Smooth muscle cell (in vitro differentiated cells): ENCODE data around the gene FOXRED1. TPM values are rescaled to one million over a fixed set of nuclear protein-coding genes. Genes with fewer than 3 reads are reported as not detected.

Experiments
- DNase-seq: peaks from one replicate; lab custom pipeline; 2025; ENCODE audit not compliant: unreplicated experiment; lab: John Stamatoyannopoulos, UW
- H2AFZ ChIP-seq: fragments of 200-600 bp; sonication (generic); 2 replicates; pipeline ENCODE4 v1.6.0; 2016; ENCODE audit warnings: antibody characterized with exemption, low read depth, mild to moderate bottlenecking
- H3F3A ChIP-seq: fragments of 200-600 bp; sonication (generic); 2 replicates; pipeline ENCODE4 v1.6.0; 2017; ENCODE audit warnings: antibody characterized with exemption, low read depth
- H3K27ac ChIP-seq: fragments of 200-600 bp; sonication (generic); 2 replicates; pipeline ENCODE4 v1.5.1; 2016; ENCODE audit warnings: low read depth, mild to moderate bottlenecking
- H3K27me3 ChIP-seq: fragments of 200-600 bp; sonication (generic); 2 replicates; pipeline ENCODE4 v1.6.1; 2016; ENCODE audit warnings: low read depth, mild to moderate bottlenecking
- H3K36me3 ChIP-seq: fragments of 200-600 bp; sonication (generic); 2 replicates; pipeline ENCODE4 v1.5.1; 2016; ENCODE audit warnings: low read depth
- H3K4me1 ChIP-seq: fragments of 200-600 bp; sonication (generic); 2 replicates; pipeline ENCODE4 v1.5.1; 2016; ENCODE audit warnings: low read depth
- H3K4me2 ChIP-seq: fragments of 200-600 bp; sonication (generic); 2 replicates; pipeline ENCODE4 v1.6.0; 2016; ENCODE audit warnings: mild to moderate bottlenecking
- H3K4me3 ChIP-seq: fragments of 200-600 bp; sonication (generic); 2 replicates; pipeline ENCODE4 v1.5.1; 2016; ENCODE audit warnings: mild to moderate bottlenecking
- H3K79me2 ChIP-seq: fragments of 200-600 bp; sonication (generic); 2 replicates; pipeline ENCODE4 v1.6.0; 2016; ENCODE audit warnings: low read depth, mild to moderate bottlenecking
- H3K9ac ChIP-seq: fragments of 200-600 bp; sonication (generic); 2 replicates; pipeline ENCODE4 v1.6.0; 2016; ENCODE audit warnings: low read depth
- H3K9me3 ChIP-seq: fragments of 200-600 bp; sonication (generic); replicated peaks from 2 replicates; pipeline ENCODE4 v1.5.1; 2016; ENCODE audit warnings: low read depth
- H4K20me1 ChIP-seq: fragments of 200-600 bp; sonication (generic); 2 replicates; pipeline ENCODE4 v1.6.0; 2016; ENCODE audit warnings: low read depth
- CTCF ChIP-seq: fragments of 200-600 bp; sonication (generic); IDR thresholded peaks from 2 replicates; pipeline ENCODE4 v1.5.1; 2017; ENCODE audit warnings: borderline replicate concordance, mild to moderate bottlenecking, antibody characterized with exemption; ENCODE audit not compliant: insufficient read depth, poor library complexity, severe bottlenecking
- WGBS: methylation state at CpG from one replicate; pipeline ENCODE4 v1.1.7; 2016; ENCODE audit warnings: low lambda C conversion rate; 5-methylcytosine and 5-hydroxymethylcytosine counted together
- polyA plus RNA-seq: library from polyadenylated mRNA; unstranded; fragments of >200 nt; fragmentation: Nextera tagmentation; extraction: Ambion mirVana; gene quantifications from 2 replicates; pipeline ENCODE4 v1.2.1, GENCODE V29; 2016
- total RNA-seq: library from RNA; depleted of rRNA; stranded (reverse); fragments of >200 nt; gene quantifications from 2 replicates; pipeline ENCODE4 v1.2.3, GENCODE V29; 2014

Gene FOXRED1
- total and polyA plus RNA-seq, 2 experiments from 2014 or later: 8.1 to 22.1 TPM

DNA sequence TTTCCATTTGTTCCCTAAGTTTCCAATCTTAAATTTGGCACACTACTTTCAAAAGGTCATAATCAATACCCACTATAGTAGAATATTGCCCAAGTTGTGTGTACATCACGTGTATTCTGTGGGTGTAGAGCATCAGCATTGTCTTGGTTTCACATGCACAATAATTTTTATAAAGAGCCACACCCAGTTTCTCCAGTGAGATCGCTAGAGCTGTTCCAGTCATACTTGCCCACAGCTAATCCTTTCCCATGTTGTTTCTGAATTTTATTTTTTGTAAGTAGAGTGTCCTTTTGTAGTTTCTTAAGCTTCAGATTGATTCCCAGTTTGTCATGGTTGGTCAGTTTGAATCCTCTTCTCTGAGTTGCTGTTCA, 43.7 kb upstream of the FOXRED1 start:
- no peaks in the 10 kb centered on the region for H3K4me1 ChIP-seq
- peaks cover 73% of the 10 kb centered on the region for H4K20me1 ChIP-seq
- H3K4me2 ChIP-seq: no peak overlapping the region
- H3K27ac ChIP-seq: no peak overlapping the region
- 96% methylated on average over 2 of the region's 2 CpGs for whole genome bisulfite sequencing
- no peaks in the 10 kb centered on the region for H3F3A ChIP-seq
- H2AFZ ChIP-seq: no peak overlapping the region
- TF ChIP-seq CTCF: no peak
- no peaks in the 10 kb centered on the region for H3K9me3 ChIP-seq
- DNase-seq: no peak
- no peaks in the 10 kb centered on the region for H3K36me3 ChIP-seq
- no peak overlapping the region for H3K4me3 ChIP-seq
- H3K9ac ChIP-seq: no peak overlapping the region
- no peaks in the 10 kb centered on the region for H3K27me3 ChIP-seq
- peaks cover 56% of the 10 kb centered on the region for H3K79me2 ChIP-seq

DNA sequence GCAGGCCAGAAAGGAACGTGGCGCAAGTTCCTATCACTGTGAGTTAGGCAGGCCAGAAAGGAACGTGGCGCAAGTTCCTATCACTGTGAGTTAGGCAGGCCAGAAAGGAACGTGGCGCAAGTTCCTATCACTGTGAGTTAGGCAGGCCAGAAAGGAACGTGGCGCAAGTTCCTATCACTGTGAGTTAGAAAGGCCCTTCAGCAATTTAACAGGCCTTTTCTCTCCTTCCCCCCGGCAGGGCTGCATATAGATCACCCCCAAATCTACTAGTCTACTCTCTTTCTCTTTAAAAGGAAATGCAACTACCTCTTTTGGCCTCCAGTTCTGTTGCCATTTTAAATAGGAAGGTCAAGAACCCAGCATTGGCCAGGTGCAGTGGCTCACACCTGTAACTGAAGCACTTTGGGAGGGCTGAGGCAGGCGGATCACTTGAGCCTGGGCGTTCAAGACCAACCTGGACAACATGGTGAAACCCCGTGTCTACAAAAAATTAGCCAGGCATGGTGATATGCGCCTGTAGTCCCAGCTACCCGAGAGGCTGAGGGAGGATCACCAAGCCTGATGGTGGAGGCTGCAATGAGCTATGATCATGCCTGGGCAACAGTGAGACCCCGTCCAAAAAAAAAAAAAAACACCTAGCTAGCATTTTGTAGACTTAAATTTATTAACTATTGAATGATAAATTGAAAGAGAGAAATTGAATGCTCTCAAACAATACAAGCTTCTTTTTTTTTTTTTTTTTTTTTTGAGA, 42.4 kb upstream of the FOXRED1 start:
- peaks cover 69% of the 10 kb centered on the region for H4K20me1 ChIP-seq
- H3K9ac ChIP-seq: no peak overlapping the region
- DNase-seq: no peak
- no peaks in the 10 kb centered on the region for H3K9me3 ChIP-seq
- H2AFZ ChIP-seq: no peak overlapping the region
- H3K4me2 ChIP-seq: no peak overlapping the region
- H3K4me3 ChIP-seq: no peak overlapping the region
- peaks cover 44% of the 10 kb centered on the region for H3K79me2 ChIP-seq
- TF ChIP-seq CTCF: no peak
- no peaks in the 10 kb centered on the region for H3K36me3 ChIP-seq
- H3K4me1 ChIP-seq: no peaks in the 10 kb centered on the region
- H3K27ac ChIP-seq: no peak overlapping the region
- H3F3A ChIP-seq: no peaks in the 10 kb centered on the region
- WGBS: 97% methylated on average over 11 of the region's 15 CpGs
- H3K27me3 ChIP-seq: no peaks in the 10 kb centered on the region

DNA sequence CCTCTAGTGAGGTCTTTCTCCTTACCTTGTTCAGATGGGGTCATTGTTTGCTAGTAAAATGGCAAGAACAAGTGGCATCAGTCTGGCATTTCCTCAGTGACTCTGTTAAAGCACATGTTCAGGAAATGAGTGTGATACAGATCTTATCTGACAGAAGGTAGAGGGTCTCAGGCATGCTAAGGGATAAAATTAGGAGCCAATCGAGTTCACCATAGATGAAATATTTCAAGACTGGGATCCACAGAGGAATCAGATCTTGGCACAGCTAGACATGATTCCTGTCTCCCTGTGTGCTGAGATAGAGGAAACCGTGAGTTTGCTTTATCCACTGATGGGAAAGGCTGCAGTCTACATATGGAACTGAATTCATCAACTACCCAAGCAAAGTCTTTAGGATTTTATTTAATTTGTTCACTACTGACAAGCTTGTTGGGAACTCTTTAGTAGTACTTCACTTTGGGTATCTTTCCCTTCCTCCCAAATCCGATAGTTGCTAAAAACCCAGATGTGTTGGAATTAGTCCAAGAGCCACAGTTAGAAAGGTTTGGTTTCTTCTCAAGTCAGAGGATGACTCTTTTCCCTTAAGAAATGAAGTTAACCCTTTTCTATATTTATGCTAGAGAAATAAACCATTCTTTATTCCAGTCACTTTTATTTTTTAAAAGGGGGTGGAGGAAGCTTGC, 39.0 kb upstream of the FOXRED1 start:
- Histone ChIP-seq H3K4me3 (no peak overlapping the region), H3K36me3 (no peaks in the 10 kb centered on the region), H3K4me2 (no peak overlapping the region), H3K27ac (no peak overlapping the region), H3K9me3 (no peaks in the 10 kb centered on the region), H3F3A (no peaks in the 10 kb centered on the region), H4K20me1 (peaks cover 47% of the 10 kb centered on the region), H3K9ac (no peak overlapping the region), H3K4me1 (no peaks in the 10 kb centered on the region), H3K27me3 (no peaks in the 10 kb centered on the region), H2AFZ (no peak overlapping the region), H3K79me2 (peaks cover 14% of the 10 kb centered on the region)
- no peak for DNase-seq
- 83% methylated on average over 3 of the region's 3 CpGs for WGBS
- no peak for TF ChIP-seq CTCF
